IMR-90 (cell line): Measurements from ENCODE around the gene CDIP1. TPM values are rescaled to one million over a fixed set of nuclear protein-coding genes. Genes with fewer than 3 reads are reported as not detected.

Source experiments
- ATAC-seq: fragments of 200-7000 bp; cut with Tn5 transposase; 2 replicates; pipeline ENCODE4 v1.9.1; 2020; ENCODE audit warnings: low read depth, mild to moderate bottlenecking, moderate library complexity
- BruUV-seq: library from RNA; stranded (reverse); fragments of 400-500 nt; replicated peaks from 2 replicates; lab custom pipeline; 2021; lab: Mats Ljungman, UMichigan
- CTCF ChIA-PET: fragments of 300-600 bp; formaldehyde crosslinking; extraction: SDS; loops from one replicate; lab custom pipeline; 2021; ENCODE audit warnings: antibody characterized with exemption; lab: Yijun Ruan, JAX
- POLR2A ChIA-PET: fragments of 300-600 bp; sonication (Branson Sonifier 250); formaldehyde crosslinking; loops from one replicate; lab custom pipeline; 2022; ENCODE audit warnings: antibody characterized with exemption; ENCODE audit not compliant: unreplicated experiment; lab: Charles Lee
- DNase-seq: peaks from one replicate; pipeline ENCODE4 v3.0.0; 2013
- H2AFZ ChIP-seq: replicated peaks from 2 replicates; pipeline ENCODE3; 2013; ENCODE audit warnings: low read length, mild to moderate bottlenecking; ENCODE audit not compliant: poor library complexity
- H2AK5ac ChIP-seq: 2 replicates; pipeline ENCODE4 v1.6.1; 2013; ENCODE audit warnings: low read depth, low read length, inconsistent platforms
- H2AK9ac ChIP-seq: replicated peaks from 2 replicates; pipeline ENCODE3; 2013; ENCODE audit warnings: mild to moderate bottlenecking, low read depth, low read length, moderate library complexity; ENCODE audit not compliant: poor library complexity
- H2BK120ac ChIP-seq: 2 replicates; pipeline ENCODE4 v1.6.1; 2013; ENCODE audit warnings: low read depth, low read length, inconsistent platforms
- H2BK15ac ChIP-seq: 3 replicates; pipeline ENCODE4 v1.6.1; 2013; ENCODE audit warnings: low read depth, low read length, inconsistent platforms
- H2BK20ac ChIP-seq: 2 replicates; pipeline ENCODE4 v1.6.1; 2013; ENCODE audit warnings: low read depth, mild to moderate bottlenecking, inconsistent platforms, low read length, moderate library complexity
- H2BK5ac ChIP-seq: 2 replicates; pipeline ENCODE4 v1.6.1; 2013; ENCODE audit warnings: mild to moderate bottlenecking, low read depth, low read length, inconsistent platforms; ENCODE audit not compliant: poor library complexity, severe bottlenecking
- H3K14ac ChIP-seq: replicated peaks from 2 replicates; pipeline ENCODE4 v1.6.1; 2013; ENCODE audit warnings: low read depth, low read length, inconsistent platforms
- H3K18ac ChIP-seq: 2 replicates; pipeline ENCODE4 v1.6.1; 2013; ENCODE audit warnings: low read depth, low read length, control low read depth
- H3K23ac ChIP-seq: 2 replicates; pipeline ENCODE4 v1.6.1; 2013; ENCODE audit warnings: low read depth, low read length, inconsistent platforms
- H3K27ac ChIP-seq: 2 replicates; pipeline ENCODE4 v1.5.1; 2013; ENCODE audit warnings: mild to moderate bottlenecking, control low read depth, low read length; ENCODE audit not compliant: insufficient read depth
- H3K27me3 ChIP-seq: 2 replicates; pipeline ENCODE4 v1.6.1; 2013; ENCODE audit warnings: low read length; ENCODE audit not compliant: control insufficient read depth, insufficient read depth
- H3K36me3 ChIP-seq: 2 replicates; pipeline ENCODE4 v1.6.1; 2013; ENCODE audit warnings: low read length, mixed read lengths; ENCODE audit not compliant: control insufficient read depth, insufficient read depth
- H3K4ac ChIP-seq: 2 replicates; pipeline ENCODE4 v1.6.1; 2013; ENCODE audit warnings: low read depth, low read length, inconsistent platforms
- H3K4me1 ChIP-seq: 2 replicates; pipeline ENCODE4 v1.6.1; 2013; ENCODE audit warnings: low read length, mixed read lengths; ENCODE audit not compliant: control insufficient read depth, insufficient read depth
- H3K4me2 ChIP-seq: 2 replicates; pipeline ENCODE4 v1.6.1; 2013; ENCODE audit warnings: low read depth, mild to moderate bottlenecking, control low read depth, low read length, moderate library complexity
- H3K4me3 ChIP-seq: 2 replicates; pipeline ENCODE4 v1.5.1; 2013; ENCODE audit warnings: low read depth, mild to moderate bottlenecking, control low read depth, low read length, moderate library complexity; ENCODE audit not compliant: insufficient read depth
- H3K56ac ChIP-seq: 2 replicates; pipeline ENCODE4 v1.6.1; 2013; ENCODE audit warnings: low read length, inconsistent platforms; ENCODE audit not compliant: insufficient read depth; ENCODE audit errors: extremely low read depth
- H3K79me1 ChIP-seq, 2 experiments: 2 replicates each; pipeline ENCODE4 v1.6.1; 2013; ENCODE audit warnings: low read length in 2 of 2, inconsistent platforms in 1 of 2, low read depth in 1 of 2
- H3K9ac ChIP-seq: 2 replicates; pipeline ENCODE4 v1.6.1; 2013; ENCODE audit warnings: low read depth, low read length, control low read depth
- H3K9me1 ChIP-seq: 2 replicates; pipeline ENCODE4 v1.6.1; 2013; ENCODE audit warnings: low read length, inconsistent platforms; ENCODE audit not compliant: insufficient read depth
- H3K9me3 ChIP-seq: 2 replicates; pipeline ENCODE4 v1.6.1; 2013; ENCODE audit warnings: low read length; ENCODE audit not compliant: control insufficient read depth, insufficient read depth
- H4K20me1 ChIP-seq: 2 replicates; pipeline ENCODE4 v1.6.1; 2013; ENCODE audit warnings: low read length, inconsistent platforms; ENCODE audit not compliant: insufficient read depth
- H4K5ac ChIP-seq: 2 replicates; pipeline ENCODE4 v1.6.1; 2013; ENCODE audit warnings: mild to moderate bottlenecking, low read depth, low read length, control low read depth
- H4K8ac ChIP-seq, 2 experiments: 2 replicates each; pipeline ENCODE4 v1.6.1; 2013; ENCODE audit warnings: low read depth in 2 of 2, low read length in 2 of 2, control low read depth in 1 of 2, inconsistent platforms in 1 of 2
- H4K91ac ChIP-seq: 2 replicates; pipeline ENCODE4 v1.6.1; 2013; ENCODE audit warnings: low read depth, low read length, inconsistent platforms; ENCODE audit not compliant: insufficient read depth
- CEBPB ChIP-seq: IDR thresholded peaks from 2 replicates; pipeline ENCODE4 v1.6.1; 2012; ENCODE audit warnings: low read depth, low read length, improper control_type of control experiment
- ELK1 ChIP-seq: fragments of 150-350 bp; IDR thresholded peaks from 2 replicates; pipeline ENCODE4 v1.6.1; 2016; ENCODE audit warnings: low read depth, mild to moderate bottlenecking, low read length, moderate library complexity, borderline replicate concordance
- MAFK ChIP-seq: IDR thresholded peaks from 2 replicates; pipeline ENCODE4 v1.6.1; 2012; ENCODE audit warnings: low read depth, low read length, improper control_type of control experiment
- MAZ ChIP-seq: IDR thresholded peaks from 2 replicates; pipeline ENCODE4 v1.6.1; 2012; ENCODE audit warnings: low read depth, mild to moderate bottlenecking, low read length, improper control_type of control experiment, moderate library complexity, borderline replicate concordance
- MXI1 ChIP-seq: IDR thresholded peaks from 2 replicates; pipeline ENCODE4 v1.6.1; 2012; ENCODE audit warnings: low read depth, mild to moderate bottlenecking, low read length, moderate library complexity, borderline replicate concordance
- NFE2L2 ChIP-seq: fragments of 150-350 bp; IDR thresholded peaks from 2 replicates; pipeline ENCODE4 v1.6.1; 2016; ENCODE audit warnings: low read depth, mild to moderate bottlenecking, low read length
- POLR2A ChIP-seq: IDR thresholded peaks from 2 replicates; pipeline ENCODE4 v1.6.1; 2012; ENCODE audit warnings: mild to moderate bottlenecking, low read depth, low read length
- RAD21 ChIP-seq: IDR thresholded peaks from 2 replicates; pipeline ENCODE4 v1.6.1; 2012; ENCODE audit warnings: low read length, improper control_type of control experiment
- RFX5 ChIP-seq: IDR thresholded peaks from 2 replicates; pipeline ENCODE4 v1.8.0; 2012; ENCODE audit warnings: low read depth, mild to moderate bottlenecking, low read length, moderate library complexity
- SMC3 ChIP-seq: fragments of 150-350 bp; IDR thresholded peaks from 2 replicates; pipeline ENCODE4 v1.6.1; 2016; ENCODE audit warnings: low read depth, mild to moderate bottlenecking, antibody characterized with exemption, low read length, moderate library complexity
- USF2 ChIP-seq: fragments of 150-350 bp; IDR thresholded peaks from 2 replicates; pipeline ENCODE4 v1.6.1; 2017; ENCODE audit warnings: mild to moderate bottlenecking, antibody characterized with exemption, low read length, low read depth
- WGBS, 2 experiments: methylation state at CpG; one replicate each; pipeline versions ENCODE4 v1.1.5 to v1.1.7; 2013; ENCODE audit warnings: missing lambda C conversion rate in 2 of 2; ENCODE audit not compliant: insufficient read length in 1 of 2; ENCODE audit errors: extremely low coverage in 2 of 2; 5-methylcytosine and 5-hydroxymethylcytosine counted together
- dilution Hi-C: fragments of 300-500 bp; cut with HindIII; formaldehyde crosslinking; loops from one replicate; pipeline ENCODE4 v1.14.3; 2018; ENCODE audit warnings: low sequenced_read_pairs; ENCODE audit not compliant: unreplicated experiment
- in situ Hi-C: fragments of 300-500 bp; cut with MboI; formaldehyde crosslinking; loops from 3 replicates; pipeline ENCODE4 v1.14.3; 2019; ENCODE audit warnings: low sequenced_read_pairs, inconsistent platforms, mixed read lengths
- intact Hi-C: fragments of 100-400 bp; cut with micrococcal nuclease; formaldehyde crosslinking; loops from 2 replicates; pipeline ENCODE4 v1.10.0; 2022
- polyA plus RNA-seq, 3 experiments: library from polyadenylated mRNA; depleted of rRNA; stranded (reverse); fragments of >200 nt; gene quantifications; 2 replicates each; pipeline ENCODE4 v1.2.3, GENCODE V29; 2012; ENCODE audit warnings: low replicate concordance in 1 of 3
- total RNA-seq: library from RNA; depleted of rRNA; stranded (reverse); fragments of >200 nt; gene quantifications from 2 replicates; pipeline ENCODE4 v1.2.3, GENCODE V29; 2012

The CDIP1 gene
- total and polyA plus RNA-seq, 2 of the 4 experiments (the other 2 are of a cell fraction), result 4.8 to 14.6 TPM

GRCh38 chr16:4491898-4492297 lies 46.7 kb downstream of the CDIP1 start:
- H3K4me3 ChIP-seq, result no peak overlapping the region
- H2BK20ac ChIP-seq, result no peak overlapping the region
- no peak overlapping the region for H2BK5ac ChIP-seq
- H3K14ac ChIP-seq, result no peak overlapping the region
- H2AFZ ChIP-seq, result no peak overlapping the region
- no peak overlapping the region for H3K4me2 ChIP-seq
- WGBS, 2 experiments, result no CpG with 5 or more reads among the region's 4 CpGs
- no peak for ATAC-seq
- H3K4ac ChIP-seq, result no peak overlapping the region
- no peak overlapping the region for H3K56ac ChIP-seq
- no peak overlapping the region for H4K5ac ChIP-seq
- no peak overlapping the region for H2AK5ac ChIP-seq
- no peak overlapping the region for H4K8ac ChIP-seq
- H3K4me1 ChIP-seq, result peaks cover 27% of the 10 kb centered on the region
- H3K79me1 ChIP-seq, result peaks cover 23 to 83% of the 10 kb centered on the region in 2 experiments
- H4K91ac ChIP-seq, result no peak overlapping the region
- intact Hi-C loops, result no loop called here
- no TSS peak for BruUV-seq
- peaks cover 20% of the 10 kb centered on the region for H3K9me1 ChIP-seq
- ChIA-PET CTCF (no interaction called here), POLR2A (no interaction called here)
- no peaks in the 10 kb centered on the region for H3K27me3 ChIP-seq
- no peak overlapping the region for H2BK120ac ChIP-seq
- no peak overlapping the region for H3K23ac ChIP-seq
- H3K9ac ChIP-seq, result no peak overlapping the region
- no peak overlapping the region for H3K27ac ChIP-seq
- no peaks in the 10 kb centered on the region; the same call in 1 of the 2 replicates for H3K36me3 ChIP-seq
- no peak for DNase-seq
- H2BK15ac ChIP-seq, result no peak overlapping the region
- H2AK9ac ChIP-seq, result peak overlapping the region; percentile 34
- no peaks in the 10 kb centered on the region for H3K9me3 ChIP-seq
- H3K18ac ChIP-seq, result no peak overlapping the region
- in situ Hi-C loops, result no loop called here
- no peak for TF ChIP-seq SMC3
- TF ChIP-seq MAZ, result no peak
- TF ChIP-seq NFE2L2, result no peak
- no peak for TF ChIP-seq RFX5
- no peak for TF ChIP-seq USF2
- no peak for TF ChIP-seq MXI1
- no peak for TF ChIP-seq RAD21
- TF ChIP-seq CEBPB, result no peak
- TF ChIP-seq POLR2A, result no peak
- TF ChIP-seq ELK1, result no peak
- no peak for TF ChIP-seq MAFK
- H4K20me1 ChIP-seq, result peaks cover 3% of the 10 kb centered on the region; the same call in 1 of the 2 replicates
- dilution Hi-C loops, result no loop called here
